Thyroid gland (tissue), 4 donors: ENCODE results near the gene GTPBP2.

Experiments used
- CTCF ChIP-seq, 6 experiments: fragments of 200-600 bp in 3 of 6; fragments of 450-650 bp in 3 of 6; sonication (generic) in 3 of 6; IDR thresholded peaks; one replicate each; pipeline ENCODE4 v1.5.1; 2016 to 2019; ENCODE audit warnings: antibody characterized with exemption in 6 of 6, mild to moderate bottlenecking in 2 of 6, inconsistent platforms in 1 of 6, moderate library complexity in 1 of 6
- POLR2A ChIP-seq, 2 donors: fragments of 450-650 bp; IDR thresholded peaks; one replicate each; pipeline ENCODE4 v1.6.1; 2017; ENCODE audit warnings: antibody characterized with exemption in 2 of 2, mild to moderate bottlenecking in 2 of 2, moderate library complexity in 1 of 2

- TF ChIP-seq CTCF (IDR thresholded peaks at IDR 0.05) (no peak), POLR2A (IDR thresholded peaks at IDR 0.05) (no peak)
These were observed 44.0 kb downstream of the GTPBP2 start for GRCh38 chr6:43584892-43585570.
